GM21717 (cell line): ENCODE results near the gene AQP12A.

Experiments used
- ATAC-seq: cut with Tn5 transposase; IDR thresholded peaks from one replicate; pipeline ENCODE4 v1.9.1; 2021; ENCODE audit warnings: mild to moderate bottlenecking, moderate library complexity; ENCODE audit not compliant: unreplicated experiment

Gene AQP12A

DNA sequence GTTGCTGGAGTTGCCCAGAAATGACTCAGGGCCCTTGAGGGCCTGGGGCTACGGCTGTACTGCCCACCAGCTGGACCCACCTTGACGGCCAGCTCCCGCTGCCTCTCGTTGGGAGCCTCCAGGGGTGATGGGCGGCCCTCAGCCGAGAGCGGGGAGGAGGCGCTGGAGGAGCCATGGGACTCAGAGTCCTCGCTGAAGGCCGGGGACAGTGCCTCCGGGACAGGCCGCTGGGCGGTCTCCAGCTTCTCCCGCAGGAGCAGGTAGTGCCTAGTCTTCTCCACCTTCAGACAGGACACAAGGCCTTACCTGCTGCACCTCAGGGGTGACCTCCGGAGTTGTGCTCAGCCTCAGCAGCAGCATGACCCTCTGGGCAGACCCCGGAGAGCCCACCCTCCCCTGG, 30.7 kb downstream of the AQP12A start:
- ATAC-seq, result no peak

DNA sequence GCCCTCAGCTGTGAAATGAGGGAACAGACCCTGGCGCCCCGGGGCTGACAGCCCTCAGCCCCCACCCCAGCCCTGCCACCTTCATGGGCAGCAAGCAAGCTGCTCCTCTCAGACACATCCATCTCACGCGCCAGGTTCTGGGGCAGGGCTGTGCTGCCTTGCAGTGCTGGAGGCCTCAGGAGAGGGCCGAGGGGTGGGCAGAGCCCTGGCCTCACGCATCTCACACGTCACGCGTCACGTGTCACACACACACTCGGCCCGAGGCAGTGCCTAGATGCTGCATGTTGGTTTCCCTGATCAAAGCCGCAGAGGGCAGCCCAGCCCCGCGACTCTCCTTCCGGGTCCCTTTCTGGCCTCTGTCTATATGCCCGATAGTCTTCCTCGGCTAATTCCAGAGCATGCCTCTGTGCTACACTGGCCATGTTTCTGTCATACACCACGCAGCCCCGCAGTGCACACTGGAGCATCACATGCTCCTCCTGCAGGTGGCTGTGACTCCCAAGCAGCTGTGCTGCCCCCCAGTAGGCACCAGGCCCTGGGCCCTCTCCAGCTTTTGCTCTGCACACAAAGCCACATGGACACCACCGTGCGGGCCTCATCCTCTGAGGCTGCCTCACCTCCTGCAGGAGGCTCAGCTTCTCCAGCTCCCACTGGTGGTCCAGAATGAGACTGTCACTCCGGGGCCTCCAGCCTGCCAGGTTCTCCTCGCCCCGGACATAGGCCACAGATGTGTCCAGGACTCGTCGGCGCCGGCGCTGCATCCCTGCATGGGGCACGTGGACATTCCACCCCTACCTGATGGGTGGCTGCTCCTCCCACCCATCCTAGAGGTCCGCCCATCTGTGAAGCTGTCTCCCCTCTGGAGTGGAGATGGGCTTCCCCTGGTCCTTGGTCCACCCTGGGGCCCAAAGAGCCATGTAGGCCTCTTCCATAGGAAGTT, 31.4 kb downstream of the AQP12A start:
- no peak for ATAC-seq

DNA sequence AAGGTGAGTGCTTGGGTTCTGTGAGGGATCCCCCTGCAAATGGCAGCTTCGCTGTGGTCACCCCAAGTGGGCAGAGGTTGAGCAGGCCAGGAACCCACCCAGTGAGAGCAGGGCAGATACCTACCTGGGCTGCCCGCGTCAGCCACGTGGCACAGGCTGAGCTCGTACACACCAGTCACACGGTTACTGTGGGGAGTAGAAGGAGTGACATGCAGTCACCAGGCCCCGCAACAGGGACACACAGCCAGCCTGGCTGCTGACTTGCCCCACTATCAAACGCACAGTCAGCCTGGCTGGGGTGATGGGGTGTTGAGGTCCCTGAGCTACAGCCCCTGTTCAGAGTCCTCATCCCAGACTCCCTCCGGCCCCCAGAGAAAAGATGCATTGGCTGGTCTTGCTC, 32.2 kb downstream of the AQP12A start:
- ATAC-seq, result no peak

DNA sequence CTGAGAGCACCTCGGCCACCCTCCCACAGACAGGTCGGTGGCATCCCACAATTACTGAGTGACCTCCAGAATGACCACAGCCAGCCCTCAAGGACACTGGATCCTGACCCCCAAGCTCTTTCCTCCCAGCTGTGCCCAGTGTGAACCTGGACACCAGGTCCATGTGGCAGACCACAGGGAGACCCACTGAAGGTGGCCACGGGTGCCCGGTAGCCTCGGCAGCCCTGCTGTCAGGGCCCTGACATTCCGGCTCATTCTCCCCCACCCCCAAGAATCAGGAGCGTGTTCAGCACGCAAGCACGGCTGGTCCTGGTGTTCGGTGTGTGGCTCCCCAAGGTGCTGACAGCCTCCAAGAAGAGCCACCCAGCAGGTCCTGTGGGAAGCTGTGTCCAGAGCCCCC, 32.8 kb downstream of the AQP12A start:
- ATAC-seq, result no peak

DNA sequence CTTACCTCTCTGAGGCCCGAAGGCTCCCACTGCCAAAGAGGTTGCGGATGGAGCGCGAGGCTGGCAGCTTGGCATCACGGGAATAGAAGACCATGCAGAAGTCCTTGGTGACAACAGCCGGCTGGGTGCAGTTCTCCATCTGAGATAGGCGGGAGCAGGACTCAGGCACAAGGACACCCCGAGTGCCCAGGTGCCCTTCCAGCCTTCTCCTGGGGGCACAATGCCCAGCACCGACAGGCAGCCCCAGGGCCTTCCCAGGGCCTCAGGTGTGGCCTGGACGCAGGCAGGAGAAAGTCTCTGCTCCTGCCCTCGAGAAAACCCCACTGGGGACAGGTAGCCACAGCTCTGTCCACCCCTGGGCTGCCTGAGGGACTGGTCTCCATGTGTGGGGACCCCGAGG, 33.6 kb downstream of the AQP12A start:
- ATAC-seq, result no peak

DNA sequence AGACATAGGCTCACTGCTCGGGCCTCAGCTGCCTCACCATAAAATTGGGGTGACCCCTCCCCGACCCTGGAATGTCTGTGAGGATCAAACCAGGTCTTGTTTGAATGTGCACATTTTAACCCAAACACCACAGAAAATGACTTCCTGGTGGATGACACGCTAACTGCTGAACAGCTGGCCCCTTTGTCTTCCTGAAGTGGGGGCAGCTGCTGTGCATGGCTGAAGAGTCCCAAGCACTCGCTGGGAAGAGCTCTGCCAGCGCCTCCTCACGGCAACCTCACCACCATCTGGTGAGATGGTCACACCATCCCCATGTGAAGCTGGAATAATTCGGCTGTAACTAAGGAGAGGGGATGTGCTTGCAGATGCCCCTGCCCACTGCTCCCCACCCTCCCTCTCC, 34.0 kb downstream of the AQP12A start:
- ATAC-seq, result no peak

DNA sequence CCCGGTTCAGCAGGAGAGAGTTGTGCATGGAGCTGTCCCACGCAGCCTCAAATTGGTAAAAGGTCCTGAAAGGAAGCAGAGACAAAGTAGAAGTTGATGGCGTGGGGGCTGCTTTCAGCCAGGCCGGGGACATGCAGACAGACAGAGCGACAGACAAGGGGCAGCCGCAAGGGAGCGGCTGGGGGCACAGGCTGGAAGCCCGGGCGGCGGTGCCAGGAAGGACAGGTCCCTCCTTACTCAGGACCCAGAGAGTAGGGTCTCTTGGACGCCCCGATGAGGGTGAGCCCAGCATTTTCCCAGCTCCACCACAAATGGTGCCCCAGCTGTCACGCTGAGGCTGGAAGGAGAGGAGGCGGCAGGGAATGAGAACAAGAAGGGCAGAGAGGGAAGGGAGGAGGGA, 35.2 kb downstream of the AQP12A start:
- ATAC-seq, result no peak

DNA sequence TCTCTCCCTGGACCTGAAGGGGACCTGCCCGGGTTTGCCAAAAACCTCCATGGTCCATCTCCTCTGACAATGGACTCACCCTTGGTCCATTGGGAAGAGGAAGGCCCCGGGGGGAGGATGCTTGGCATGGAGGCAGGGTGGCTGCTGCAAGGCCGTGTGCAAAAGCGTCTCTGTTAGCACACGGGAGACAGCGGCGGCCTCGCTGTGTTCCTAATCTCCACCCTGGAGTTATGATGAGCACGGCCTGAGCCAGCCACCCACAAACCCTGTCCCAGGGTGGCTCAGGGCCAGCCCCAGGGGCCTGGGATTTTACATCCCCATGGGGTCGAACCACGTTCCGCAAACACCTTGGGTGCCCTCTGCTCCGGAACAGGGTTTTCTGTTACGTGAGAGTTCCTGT, 35.8 kb downstream of the AQP12A start:
- no peak for ATAC-seq

DNA sequence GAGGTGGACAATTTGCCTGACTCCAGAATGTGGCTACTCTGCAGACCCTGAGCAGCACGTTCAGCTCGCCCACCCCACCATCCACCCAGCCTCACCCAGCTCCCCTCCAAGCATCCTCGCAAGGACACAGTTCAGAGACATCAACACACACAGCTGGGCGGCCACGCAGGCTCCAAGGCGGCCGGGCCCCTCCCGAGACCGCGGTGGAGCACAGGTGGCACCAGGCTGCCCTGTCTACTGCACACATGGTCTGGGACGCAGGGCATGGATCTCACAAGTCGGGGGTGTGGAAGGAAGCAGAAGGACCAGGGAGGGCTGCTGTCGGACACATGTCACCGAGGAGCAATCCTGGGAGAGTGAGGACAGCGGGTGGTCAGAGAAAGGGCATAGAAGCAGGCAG, 36.2 kb downstream of the AQP12A start:
- no peak for ATAC-seq

DNA sequence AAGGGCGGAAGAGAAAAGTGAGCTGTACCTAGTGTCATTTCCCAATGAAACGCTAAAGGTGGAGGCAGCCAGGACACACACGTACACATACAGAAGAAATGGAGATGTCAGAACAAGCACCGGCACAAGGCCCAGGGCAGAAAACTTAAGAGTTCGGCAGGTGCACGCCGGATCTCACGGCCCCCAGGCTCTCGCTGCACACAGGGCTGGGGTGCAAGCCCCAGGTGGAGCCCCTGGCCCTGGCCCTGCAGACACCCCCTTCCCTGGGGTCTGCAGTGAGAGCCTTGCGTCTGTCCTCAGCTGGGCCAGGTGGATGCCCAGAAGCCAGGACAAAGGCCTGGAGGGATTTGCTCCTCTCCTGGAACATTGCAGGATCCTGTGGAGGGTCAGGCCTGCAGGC, 36.7 kb downstream of the AQP12A start:
- ATAC-seq, result no peak

DNA sequence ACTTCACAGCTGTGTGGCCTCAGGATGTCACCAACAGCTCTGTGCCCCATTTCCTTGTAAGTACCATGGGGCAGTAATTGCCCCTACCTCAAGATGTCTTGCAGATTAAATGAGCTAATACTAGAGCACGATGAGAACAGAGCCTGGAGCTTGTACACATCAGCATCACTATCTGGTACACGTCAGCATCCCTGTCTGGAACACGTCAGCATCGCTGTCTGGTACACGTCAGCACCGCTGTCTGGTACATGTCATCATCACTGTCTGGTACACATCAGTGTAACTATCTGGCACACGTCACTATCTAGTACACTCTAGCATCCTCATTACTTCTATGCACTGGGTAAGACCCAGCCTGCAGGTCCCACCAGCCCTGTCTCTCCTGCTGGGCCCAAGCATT, 37.2 kb downstream of the AQP12A start:
- no peak for ATAC-seq

DNA sequence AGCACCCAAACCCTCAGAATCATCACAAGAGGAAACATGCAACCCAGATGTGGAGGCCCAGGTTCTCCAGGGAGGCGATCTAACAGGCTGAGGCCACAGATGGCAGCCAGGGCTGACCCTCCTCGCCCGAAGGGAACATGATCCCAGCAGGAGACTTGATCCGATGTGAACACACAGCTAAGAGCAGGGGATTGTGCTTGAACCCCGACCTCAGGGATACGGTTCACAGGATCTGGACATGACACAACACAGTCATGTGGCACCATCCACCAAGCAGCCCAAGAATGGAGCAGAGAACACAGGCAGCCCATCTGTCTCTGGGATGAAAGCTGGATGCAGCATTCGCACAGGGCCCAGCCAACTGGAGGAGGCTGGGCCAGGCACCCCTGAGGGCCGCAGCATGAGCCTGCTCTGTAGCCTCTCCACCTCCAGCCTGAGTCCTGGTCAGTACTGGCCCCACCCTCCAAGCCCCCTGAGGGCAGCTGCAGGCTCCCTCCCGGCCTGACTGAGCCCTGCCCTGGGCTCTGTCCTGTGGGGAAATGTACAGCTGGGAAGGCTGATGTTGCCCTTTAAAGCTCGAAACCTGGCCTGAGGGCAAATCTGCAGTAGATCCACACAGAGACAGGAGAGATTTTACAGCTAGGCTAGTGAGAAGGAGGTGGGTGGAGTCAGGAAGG, 39.0 kb downstream of the AQP12A start:
- no peak for ATAC-seq

DNA sequence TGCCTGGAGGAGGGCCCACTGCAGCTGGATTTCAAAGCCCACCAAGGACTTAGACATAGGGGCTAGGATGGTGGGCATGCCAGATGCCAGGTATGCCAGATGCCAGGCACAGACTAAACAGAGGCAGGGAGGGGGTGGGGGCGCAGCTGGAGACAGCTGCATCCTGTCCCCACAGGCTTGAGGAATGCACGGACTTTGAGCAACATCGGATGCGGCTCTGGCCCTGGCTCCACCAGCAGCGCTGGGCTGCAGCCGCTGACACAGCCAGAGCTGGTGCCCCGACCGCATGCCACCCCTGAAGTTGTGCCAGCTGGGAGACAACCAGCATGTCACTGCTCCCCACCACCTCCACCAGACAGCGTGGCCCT, 39.5 kb downstream of the AQP12A start:
- ATAC-seq, result no peak

DNA sequence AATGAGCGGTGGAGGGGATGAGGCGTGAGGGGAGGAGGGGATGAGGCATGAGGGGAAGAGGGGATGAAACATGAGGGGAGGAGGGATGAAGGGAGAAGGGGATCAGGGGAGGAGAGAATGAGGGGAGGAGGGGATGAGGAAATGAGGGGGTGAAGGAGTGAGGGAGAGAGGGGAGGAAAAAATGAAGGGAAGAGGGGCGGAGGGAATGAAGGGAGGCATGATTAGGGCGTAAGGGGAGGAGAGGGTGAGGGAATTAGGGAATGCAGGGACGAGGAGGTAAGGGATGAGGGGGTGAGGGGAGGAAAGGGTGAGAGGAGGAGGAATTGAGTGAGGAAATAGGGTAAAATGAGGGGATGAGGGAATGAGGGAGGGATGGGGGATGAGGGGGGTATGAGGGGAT, 40.5 kb downstream of the AQP12A start:
- no peak for ATAC-seq

DNA sequence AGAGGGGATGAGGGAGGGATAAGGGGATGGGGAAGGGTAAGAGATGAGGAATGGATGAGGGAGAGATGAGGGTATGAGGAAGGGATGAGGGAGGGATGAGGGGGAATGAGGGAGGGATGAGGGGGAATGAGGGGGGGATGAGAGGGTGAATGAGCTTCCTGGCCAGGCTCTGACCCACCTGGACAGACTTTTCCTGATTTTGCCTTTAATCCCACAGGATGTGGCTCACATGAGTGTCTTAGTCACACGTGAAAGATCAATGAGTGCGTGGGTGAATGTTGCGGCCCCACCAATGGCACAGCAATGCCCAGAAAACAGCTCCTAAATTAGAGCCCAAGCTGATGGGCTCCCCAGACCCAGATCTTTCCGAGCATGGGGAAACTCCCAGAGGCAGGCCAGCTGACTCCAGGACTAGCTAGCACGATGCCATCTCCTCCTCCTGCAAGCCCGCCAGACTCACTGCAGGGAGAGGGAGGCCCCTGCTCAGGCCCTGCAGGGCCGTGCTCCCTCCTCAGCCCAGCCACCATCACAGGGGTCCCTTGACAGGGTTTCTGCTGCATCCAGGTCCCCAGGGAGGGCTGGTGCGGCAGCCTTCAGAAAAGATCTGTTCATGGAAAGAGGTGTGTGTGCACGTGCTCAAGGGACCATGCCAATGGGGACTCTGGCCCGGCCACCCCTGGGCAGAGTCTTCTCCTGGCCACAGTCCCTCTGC, 41.4 kb downstream of the AQP12A start:
- ATAC-seq, result no peak

DNA sequence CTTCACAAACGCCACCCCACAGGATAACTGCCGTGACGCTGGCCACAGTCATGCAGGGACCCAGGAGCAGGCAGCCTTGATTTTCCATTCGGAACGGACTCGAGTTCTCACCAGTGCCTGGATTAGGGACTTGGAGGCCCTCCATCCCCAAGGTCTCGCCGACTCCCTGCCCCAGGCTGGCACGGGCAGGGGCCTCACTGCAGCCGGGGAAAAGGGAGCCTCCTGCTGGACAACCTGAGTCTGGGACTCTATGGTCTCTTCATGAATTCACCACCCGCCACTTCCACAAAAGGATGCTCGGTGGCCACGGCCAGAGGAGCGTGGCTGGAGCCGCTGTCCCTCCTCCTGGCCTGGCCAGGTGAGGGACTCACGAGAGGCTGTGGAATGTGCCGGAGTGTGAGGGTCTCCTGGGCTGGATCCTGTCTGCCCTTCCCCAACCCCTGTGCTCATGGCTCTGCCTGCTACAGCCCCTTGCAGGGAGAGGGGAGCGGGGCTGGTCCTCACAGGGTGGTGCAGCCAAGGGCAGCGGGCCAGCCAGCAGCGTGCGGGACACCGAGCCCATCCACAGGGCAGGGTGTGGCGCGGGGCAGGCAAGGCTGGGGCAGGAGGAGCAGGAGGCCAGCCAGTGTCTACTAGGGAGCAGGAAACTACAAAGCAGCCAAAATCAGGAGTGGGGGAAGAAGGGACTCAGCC, 42.3 kb downstream of the AQP12A start:
- ATAC-seq, result no peak

DNA sequence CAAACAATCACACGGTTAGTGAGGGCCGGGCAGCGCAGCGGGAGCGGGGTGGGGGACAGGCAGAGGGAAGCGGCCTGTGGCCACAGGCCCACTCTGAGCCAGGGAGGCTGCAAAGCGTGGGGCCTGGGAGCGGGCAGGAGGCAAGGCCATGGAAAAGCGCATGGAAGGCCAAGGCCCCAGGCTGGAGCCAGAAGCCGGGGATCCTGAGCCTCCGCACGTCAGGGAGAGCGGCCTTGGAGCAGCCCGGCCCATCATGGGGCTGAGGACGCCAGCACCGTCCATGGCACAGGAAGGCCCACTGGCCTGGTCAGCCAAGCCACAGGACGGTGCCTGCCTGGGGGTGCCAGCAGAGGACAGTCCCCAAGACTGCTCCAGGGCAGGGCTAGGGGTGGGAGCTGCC, 43.1 kb downstream of the AQP12A start:
- no peak for ATAC-seq

DNA sequence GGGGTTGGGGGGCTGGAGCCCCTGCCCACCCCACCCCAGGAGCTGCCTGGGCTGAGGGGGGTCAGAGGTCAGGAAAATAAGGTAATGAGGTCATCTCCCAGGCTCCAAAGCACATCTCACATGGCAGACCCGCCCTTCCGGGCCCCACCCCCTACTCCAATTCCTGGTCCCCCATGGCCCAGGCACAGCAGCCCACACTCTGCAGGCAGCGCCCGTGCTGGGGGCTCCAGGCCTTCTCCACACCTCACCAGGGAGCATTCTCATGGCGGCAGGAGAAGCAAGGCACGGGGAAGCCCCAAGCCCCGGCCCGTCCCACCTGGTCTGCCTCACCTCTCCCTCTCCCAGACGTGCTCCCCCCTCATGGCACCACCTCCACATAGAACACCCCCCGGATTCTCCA, 43.8 kb downstream of the AQP12A start:
- no peak for ATAC-seq

DNA sequence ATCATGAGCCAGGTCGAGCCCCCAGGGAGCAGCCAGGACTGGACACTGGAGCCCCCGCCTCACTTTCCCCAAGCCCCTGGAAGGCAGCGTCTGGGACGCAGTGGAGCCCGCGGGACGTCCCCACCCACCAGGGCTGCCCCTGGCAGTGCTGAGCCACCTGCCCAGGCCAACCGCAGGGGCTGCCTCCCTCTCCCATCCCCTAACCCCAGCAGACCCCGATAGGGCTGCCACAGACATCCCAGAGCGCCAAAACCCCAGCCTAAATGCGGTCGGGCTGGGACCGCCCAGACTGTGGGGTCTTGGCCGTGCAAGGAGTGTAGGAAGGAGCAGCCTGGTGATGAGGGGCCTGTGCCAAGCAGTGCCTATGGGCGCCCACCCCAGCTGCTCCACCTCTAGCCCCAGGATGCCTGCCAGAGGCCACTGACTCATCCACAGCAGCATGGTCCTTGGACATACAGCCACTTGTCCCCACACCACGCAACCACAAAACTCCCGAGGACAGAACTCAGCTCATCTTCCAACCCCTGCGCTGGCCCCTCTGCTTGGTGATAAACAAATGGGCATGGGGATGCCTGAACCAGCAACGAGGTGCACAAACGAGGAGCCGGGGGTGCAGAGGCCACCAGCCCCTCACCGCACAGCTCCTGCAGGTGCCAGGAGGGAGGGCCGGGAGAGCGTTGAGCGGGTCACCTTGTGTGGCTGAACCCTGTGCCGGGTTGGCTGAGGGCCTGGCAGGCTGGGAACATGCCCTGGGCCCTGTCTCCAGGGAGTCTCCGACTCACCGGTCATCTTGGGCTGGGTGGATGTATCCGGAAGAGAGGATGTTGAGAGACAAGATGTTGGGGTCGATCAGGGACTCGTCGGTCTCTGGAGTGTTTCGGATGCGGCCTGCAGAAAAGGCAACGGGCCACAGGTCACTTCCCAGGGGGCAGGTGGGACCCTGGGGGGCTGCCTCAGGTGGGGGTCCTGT, 44.9 kb downstream of the AQP12A start:
- ATAC-seq, result no peak

DNA sequence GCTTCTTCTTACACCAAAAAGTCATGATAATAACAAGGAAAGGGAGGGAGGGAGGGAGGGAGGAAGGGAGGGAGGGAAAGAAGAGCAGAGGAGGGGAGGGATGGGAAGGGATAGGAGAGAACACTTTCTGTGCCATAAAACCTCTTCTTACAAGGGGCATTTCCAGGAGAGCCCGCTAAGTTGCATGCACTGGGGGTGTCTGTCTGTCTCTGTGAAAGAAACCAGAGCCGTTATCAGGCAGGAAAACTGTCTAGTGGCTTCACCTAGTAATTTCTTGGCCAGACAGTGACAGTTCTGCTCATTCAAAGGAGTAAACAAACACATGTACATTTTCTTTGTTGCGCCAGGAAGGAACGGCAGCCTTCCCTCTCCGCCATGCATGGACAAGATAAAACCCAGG, 45.8 kb downstream of the AQP12A start:
- no peak for ATAC-seq
